Inferior parietal cortex (tissue), 1 donor: ENCODE data around the gene TAF3.
"Not testable (repeated sequence)": the region's sequence is repeated elsewhere in the genome, so short reads cannot be mapped to it uniquely, and the experiment has no call there.

Experiments
- DNase-seq: peaks from one replicate; pipeline ENCODE4 v3.0.0-alpha.2; 2016; ENCODE audit errors: extremely low spot score

Gene TAF3, protein sequence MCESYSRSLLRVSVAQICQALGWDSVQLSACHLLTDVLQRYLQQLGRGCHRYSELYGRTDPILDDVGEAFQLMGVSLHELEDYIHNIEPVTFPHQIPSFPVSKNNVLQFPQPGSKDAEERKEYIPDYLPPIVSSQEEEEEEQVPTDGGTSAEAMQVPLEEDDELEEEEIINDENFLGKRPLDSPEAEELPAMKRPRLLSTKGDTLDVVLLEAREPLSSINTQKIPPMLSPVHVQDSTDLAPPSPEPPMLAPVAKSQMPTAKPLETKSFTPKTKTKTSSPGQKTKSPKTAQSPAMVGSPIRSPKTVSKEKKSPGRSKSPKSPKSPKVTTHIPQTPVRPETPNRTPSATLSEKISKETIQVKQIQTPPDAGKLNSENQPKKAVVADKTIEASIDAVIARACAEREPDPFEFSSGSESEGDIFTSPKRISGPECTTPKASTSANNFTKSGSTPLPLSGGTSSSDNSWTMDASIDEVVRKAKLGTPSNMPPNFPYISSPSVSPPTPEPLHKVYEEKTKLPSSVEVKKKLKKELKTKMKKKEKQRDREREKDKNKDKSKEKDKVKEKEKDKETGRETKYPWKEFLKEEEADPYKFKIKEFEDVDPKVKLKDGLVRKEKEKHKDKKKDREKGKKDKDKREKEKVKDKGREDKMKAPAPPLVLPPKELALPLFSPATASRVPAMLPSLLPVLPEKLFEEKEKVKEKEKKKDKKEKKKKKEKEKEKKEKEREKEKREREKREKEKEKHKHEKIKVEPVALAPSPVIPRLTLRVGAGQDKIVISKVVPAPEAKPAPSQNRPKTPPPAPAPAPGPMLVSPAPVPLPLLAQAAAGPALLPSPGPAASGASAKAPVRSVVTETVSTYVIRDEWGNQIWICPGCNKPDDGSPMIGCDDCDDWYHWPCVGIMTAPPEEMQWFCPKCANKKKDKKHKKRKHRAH

DNA sequence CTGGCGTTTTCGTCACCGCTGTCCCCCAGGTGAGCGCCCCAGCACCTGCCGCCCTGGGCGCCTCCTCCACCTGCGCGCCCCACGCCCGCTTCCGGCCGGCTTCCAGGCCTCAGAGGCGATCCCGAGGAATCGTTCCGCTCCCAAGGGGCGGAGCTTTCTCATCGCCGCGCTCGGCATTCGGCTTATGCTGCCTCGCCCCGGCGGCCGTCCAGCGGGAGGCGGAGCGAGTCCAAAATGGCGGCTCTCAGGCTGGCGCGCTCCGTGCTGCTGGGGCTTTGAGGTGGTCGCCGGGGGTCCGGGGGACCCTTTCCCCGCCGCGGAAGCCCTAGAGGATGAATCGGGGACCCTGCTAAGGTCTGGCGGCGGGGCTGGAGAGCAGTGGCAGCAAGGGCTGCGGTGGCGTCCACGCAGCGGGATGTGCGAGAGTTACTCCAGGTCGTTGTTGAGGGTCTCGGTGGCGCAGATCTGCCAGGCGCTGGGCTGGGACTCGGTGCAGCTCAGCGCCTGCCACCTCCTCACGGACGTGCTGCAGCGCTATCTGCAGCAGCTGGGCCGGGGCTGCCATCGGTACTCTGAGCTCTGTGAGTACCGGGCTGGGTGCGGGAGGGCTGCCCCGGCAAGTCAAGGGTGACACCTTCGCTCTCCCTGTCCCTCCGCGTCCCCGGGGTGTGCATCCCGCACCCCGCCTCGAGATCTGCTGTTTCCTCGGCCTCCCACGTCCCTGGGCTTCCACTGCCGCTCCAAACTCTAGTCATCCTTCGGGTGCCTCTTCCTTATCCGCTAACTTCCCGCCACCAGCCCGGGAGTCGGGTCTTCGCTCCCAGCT is at the start of gene TAF3:
Gene TAF3, plus strand, starts transcription at position 211 of the 826 bp plus-strand sequence. Its CDS starts 205 bp downstream, at position 416.
- peak; percentile 95 for DNase-seq

DNA sequence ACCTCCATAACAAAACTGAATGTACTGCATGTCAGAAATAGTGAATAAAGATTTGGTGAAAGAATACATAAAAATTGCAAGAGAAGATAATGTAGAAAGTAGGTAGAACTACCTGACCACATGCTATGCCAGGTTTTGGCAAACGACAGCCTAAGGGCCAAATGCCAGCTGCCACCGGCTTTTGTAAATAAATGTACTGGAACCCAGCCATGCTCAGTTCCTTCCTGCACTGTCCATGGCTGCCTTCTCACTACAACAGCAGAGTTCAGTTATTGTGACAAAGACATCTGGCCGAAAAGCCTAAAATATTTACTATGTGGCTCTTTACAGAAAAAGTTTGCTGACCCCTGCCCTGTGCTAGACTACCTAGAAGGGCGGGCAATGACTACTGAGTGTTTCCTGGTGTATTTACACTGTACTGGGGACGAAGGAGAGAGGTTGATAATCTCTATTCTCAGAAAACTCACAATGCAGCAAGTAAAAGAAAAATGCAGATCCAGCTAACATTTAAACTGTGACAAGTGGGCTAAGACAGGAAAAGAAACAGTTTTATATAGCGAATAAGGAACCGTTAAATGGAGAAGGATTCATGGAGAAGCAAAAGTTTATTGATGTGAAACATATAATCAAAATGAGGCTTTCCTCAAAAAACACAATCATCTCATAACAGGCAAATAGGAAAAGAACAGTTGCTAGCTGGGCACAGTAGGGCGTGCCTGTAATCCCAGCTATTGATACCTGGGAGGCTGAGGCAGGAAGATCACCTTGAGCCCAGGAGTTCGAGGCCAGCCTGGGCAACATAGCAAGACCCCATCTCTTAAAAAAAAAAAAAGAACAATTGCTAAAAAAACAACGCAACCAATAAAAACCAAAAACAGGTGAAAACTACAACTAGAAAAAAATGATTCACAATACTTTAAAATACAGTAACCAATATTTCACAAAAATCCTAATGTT is 44.2 kb upstream of the TAF3 start:
- no peak for DNase-seq

DNA sequence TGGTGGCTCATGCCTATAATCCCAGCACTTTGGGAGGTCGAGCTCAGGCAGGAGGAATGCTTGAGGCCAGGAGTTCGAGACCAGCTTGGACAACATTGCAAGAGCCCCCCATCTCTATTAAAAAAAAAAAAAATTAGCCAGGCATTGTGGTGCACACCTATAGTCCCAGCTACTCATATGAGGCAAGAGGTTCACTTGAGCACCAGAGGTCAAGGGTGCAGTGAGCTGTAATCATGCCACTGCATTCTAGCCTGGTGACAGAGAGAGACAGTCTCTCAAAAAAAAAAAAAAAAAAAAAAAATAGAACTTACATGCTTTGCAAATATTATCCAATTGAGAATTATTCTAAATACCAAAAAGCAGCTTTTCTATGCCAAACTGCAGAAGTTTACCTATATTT is 41.5 kb upstream of the TAF3 start:
- no peak for DNase-seq

DNA sequence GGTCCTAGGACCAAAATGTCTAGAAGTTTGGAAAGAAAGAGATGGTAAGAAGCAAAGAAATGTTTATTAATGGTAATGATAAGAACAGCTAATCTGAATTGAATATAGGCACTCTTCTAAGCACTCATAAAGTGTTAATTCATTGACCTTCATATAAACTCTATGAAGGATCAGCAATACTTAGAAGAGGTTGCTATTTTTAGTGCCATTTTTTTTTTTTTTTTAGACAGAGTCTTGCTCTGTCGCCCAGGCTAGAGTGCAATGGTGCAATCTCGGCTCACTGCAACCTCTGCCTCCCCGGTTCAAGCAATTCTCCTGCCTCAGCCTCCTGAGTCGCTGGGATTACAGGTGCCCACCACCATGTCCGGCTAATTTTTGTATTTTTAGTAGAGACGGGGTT is 36.1 kb upstream of the TAF3 start:
- not testable (repeated sequence) for DNase-seq

DNA sequence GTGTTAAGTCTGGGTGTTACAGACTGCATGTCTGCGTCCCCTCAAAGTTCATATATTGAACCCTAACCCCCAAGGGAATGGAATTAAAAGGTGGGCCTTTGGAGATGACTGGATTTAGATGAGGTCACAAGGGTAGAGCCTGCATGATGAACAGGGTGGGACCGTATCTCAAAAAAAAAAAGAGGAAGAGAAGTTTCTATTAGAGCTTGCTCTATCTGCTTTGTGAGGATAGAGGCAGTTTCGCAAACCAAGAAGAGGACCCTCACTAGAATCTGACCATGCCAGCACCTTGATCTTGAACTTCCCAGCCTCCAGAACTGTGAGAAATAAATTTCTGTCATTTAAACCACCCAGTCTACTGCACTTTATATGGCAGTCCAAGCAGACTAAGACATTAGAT is 31.9 kb upstream of the TAF3 start:
- DNase-seq = no peak

DNA sequence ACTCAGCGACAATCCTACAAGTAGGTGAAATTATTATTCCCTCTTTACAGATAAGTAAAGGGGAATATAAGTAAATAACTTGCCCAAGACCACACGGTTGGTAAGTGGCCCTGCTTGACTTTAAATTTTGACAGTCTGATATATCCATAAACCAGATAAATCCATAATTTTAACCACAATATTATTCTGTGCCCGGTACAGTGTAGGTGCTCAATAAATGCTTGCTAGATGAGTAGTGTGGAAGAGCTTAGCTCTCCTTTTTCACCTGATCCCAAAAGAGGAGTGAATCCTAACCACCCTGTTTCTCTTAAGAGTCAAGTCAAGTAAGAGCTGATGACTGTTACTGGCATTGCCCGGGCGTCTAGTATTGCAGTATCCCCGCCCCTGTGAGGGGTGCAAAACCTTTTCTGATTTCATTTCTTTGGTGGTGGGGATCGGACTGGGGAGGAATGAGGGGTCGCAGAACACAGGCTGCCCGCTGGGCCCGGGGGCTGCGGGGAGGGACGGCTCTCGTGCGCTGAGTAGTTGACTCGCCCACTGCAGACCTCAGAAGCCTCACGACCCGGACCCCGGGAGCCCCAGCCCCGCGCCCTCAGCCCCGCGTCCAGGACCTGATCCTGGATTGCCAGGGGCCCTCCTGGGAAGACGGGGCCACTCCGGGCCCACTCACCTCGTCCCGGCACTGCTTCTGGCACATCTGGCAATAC is 31.0 kb upstream of the TAF3 start:
- DNase-seq = no peak

DNA sequence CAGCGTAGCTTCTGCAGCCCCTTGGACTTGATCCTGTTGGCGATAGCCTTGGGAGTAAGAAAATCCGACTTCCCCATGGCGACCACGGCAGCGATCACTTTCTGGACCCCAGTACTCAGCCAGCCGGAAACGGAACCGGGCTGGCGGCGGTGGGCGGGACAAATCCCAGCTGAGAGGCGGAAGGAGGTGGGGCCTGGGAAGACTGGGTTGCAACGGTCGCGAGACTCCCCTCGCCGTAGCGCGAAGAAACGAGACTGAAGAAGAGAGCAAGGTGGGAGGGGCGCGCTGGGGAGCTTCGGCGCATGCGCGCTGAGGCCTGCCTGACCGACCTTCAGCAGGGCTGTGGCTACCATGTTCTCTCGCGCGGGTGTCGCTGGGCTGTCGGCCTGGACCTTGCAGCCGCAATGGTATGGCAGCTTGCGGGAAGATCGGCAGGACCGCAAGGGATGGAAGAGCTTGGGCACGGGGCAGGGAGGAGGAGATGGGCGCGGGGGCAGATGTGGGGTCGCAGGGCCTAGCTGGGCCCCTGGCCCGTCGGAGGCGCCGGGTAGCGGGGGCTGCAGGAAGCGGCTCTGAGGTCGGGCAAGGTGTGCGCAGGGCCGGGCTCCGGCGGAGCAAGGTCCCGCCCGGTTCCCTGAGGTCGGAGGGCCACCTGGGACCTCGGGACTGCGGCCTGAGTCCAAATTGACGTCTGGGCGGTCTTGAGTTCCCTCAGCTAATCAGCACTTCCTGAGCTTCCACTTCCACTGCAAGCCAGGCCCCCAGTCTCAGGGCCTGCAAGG is 30.3 kb upstream of the TAF3 start, which contains the start of the genes ATP5F1C and KIN:
Gene ATP5F1C, plus strand, starts transcription at position 321 of the 782 bp plus-strand sequence. Its CDS starts 31 bp downstream, at position 352.
Gene KIN, minus strand, starts transcription at position 137 of the 782 bp plus-strand sequence. Its CDS starts 60 bp downstream, at position 77.
- DNase-seq = peak; percentile 97

DNA sequence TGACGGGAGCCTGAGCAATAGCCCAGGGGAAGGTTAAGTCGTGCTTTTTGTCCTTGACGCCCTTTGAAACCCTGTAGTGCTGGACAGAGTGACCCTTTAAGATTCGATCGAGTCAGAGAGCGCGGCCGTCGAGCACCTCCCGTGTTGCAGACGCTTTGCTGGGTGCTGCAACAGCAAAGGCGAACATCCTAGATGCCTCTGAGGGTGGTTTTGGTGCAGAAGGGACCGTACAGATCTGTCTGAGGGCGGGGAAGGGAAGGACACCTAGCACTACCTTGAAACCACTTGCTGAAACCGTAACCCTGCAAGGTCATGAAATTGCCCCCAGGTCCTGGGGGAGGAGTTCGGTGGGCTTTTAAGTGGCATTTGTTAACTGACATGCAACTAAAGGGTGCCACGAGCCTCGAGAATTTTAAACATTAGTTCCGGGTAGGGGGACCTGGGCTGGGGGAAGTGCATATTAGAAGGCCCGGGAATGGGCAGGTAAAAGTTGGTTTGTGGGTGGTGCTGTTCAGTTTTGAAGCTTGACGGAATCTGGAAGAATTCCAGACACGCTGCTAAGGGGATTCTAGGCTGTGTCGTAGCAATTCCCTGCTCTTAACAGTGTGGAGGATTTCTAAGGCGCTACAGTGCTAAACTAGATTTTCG is 29.5 kb upstream of the TAF3 start:
- DNase-seq = no peak

DNA sequence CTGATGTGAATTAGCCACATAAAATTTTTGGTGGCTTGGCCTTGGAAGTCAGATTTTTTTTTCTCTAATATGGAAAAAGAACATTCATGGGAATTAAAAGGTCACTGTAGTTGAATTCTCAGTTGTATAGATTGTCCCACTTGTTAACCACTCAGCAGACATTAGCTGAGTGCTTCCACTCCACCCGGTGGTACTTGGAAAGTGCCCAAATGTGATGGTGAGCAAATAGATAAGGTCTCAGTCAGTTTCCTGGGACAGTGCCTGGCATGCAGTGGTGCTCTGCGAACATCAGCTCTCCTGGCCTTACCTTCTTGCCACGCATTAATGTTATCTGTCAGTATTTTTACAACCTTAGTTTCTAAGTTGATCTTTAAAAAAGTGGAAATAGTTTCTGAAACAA is 28.9 kb upstream of the TAF3 start:
- no peak for DNase-seq

DNA sequence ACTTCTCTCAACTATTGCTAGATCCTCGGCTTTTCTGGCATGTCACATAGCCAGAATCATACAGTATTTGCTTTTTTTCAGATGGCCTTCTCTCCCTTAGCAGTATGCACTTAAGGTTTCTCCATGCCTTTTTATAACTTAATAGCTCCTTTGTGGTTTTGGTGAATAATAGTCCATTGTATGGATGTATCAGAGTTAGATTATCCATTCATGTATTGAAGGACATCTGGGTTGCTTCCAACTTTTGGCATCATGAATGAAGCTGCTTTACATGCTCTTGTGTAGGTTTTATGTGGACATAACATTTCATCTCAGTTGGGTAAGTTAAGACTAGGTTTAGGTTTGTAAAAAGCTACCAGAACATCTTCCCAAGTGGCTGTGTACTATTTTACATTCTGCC is 25.8 kb upstream of the TAF3 start:
- peak; percentile 27 for DNase-seq

DNA sequence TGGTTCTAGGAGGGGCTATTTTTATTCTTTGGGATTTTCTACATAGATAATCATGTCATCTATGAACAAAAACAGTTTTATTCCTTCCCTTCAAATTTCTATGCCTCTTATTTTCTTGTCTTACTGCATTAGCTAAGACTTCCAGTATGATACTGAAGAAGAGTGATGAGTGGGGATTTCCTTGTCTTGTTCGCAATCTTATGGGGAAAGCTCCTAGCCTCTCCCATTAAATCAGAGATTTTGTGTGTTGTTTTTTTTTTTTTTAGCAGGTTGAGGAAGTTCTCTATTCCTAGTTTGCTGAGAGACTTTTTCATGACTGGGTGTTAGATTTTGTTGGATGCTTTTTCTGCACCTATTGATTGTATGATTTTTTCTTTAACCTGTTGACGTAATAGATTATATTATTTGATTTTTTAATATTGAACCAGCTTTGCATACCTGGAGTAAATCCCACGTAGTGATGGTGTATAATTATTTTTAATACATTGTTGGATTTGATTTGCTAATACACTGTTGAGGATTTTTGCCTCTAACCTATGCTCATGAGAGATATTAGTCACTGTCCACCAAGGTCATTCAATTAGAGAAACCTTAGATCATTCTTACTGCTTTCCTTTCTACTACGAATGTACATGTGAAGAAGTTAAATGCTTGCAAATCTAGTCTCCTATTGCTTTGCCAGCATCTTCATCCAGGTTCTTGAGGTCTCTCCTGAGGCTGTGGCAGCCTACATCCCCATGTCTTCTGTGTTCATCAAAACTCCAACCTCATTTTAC is 23.9 kb upstream of the TAF3 start:
- no peak for DNase-seq

DNA sequence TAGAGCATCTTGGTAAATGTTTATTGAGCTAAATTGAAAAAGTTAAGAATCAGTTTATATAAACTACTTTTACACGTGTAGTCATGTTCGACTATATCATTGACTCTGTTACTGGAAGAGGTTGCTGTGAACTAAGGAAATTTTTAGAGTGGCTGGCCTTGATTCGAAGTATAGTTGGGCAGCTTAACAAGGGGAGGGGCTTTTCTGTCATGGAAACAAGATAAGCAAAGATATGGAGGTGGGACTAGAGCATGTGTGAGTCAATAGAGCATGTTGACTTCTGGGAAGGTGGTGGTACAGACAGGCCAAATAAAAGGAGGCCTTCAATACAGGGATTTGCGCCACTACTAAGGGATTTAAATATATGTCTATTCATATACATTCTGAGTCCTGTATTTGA is 22.7 kb upstream of the TAF3 start:
- DNase-seq = no peak

DNA sequence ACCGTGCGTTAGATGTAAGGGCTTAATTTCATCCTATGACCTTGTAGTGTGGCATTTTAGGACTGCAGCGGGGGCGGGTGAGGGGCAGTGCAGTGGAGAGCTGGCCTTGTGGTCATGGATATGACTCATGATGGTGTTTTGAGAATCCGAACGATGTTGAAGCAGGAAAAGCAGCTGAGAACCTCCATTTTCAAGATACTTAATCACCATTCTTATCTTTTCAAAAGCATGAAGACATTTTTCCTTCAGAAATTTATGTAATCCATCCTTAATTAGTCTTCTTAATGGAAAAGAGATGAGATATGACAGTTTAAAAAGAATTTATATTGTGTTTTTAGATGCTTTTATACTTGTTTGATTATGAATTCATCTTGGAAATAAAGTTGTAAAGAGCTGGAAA is 20.7 kb upstream of the TAF3 start:
- DNase-seq = no peak

DNA sequence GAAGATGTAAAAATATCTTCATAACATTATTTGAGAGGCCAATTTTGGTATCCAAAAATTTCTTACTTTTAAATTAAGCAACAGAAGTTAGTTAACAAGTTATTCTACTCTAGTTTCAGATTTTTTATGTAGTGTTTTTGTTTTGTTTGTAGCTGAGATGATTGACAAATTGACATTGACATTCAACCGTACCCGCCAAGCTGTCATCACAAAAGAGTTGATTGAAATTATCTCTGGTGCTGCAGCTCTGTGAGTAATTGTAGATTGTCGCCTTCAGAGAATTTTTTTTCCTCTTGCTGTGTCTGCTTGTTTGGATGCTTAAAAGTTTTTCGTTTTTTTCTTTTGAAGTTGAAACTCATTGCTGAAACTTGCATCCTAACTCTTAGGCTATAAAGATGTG is 15.7 kb upstream of the TAF3 start:
- DNase-seq = no peak

DNA sequence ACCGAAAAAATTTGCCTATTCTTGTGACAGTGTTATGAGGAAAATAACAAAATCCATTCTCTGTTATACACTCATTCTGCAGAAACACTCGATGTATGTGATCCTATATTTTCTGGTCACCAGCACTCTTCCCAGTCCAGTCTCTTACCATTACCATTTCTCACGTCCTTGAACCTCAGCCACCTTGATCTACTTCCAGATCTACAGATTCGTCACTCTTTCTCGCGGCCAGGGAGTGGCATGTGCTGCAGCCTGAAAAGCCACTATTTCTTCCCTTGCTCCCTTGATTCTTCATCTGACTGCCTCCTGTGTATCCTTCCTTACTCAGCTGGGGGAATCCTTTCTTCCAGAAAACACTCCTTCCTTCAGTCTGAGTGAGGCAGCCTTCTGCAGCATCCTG is 14.1 kb upstream of the TAF3 start:
- DNase-seq = no peak

DNA sequence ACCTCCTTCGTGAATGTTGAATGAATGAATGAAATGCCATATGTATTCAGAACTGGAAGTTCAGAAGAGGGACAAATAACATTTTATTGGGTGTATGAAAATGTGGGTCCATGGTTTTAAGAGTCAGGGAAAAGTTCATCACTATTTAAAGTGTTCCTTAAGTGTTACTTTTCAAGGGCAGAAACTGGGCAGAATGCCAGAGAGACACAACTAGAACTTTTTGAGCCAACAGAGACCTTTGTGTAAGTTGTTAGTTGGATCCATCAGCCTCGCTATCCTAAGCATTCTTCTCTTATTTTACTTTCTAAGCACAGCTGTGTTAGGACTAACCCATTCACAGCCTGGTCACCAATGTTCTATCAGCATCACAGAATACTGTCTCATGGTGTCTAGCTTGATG is 13.6 kb upstream of the TAF3 start:
- DNase-seq = no peak

DNA sequence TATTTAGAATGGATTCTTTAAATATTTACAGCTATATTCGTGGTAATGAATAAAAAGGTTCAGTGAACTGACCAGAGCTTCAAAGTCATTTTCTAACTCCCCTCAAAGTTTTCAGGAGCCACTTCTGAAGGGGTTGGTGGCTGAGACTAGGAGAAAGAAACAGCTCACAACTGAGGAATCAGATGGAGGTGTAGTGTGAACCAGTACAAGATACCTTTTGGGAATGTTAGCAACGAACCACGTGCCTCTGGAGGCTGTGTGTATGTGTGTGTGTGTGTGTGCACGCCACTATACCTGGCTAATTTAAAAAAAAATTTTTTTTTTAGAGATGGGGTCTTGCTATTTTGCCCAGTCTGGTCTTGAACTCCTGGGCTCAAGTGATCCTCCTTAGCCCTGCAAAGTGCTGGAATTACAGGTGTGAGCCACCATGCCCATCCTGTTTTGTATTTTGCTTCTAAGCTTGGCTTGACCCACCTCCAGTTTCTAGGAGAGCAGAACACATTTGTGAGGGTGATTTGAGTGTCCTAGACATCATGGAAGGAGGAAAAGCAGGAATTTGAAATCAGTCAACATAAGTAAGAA is 9.5 kb upstream of the TAF3 start:
- DNase-seq = no peak
